Osteoblast (primary cell): ENCODE results near the gene SLC6A6. TPM values are rescaled to one million over a fixed set of nuclear protein-coding genes. Genes with fewer than 3 reads are reported as not detected.
"Not testable (repeated sequence)": the region's sequence is repeated elsewhere in the genome, so short reads cannot be mapped to it uniquely, and the experiment has no call there.

Source experiments
- DNase-seq: peaks from one replicate; pipeline ENCODE4 v3.0.0; 2011; ENCODE audit warnings: low spot score, mixed read lengths; ENCODE audit not compliant: insufficient read length; ENCODE audit errors: missing footprints
- H2AFZ ChIP-seq: 2 replicates; pipeline ENCODE4 v1.6.0; 2011; ENCODE audit warnings: mild to moderate bottlenecking, low read length
- H3K27ac ChIP-seq: 2 replicates; pipeline ENCODE4 v1.5.1; 2011; ENCODE audit warnings: mild to moderate bottlenecking, low read depth, low read length, moderate library complexity
- H3K27me3 ChIP-seq: 2 replicates; pipeline ENCODE4 v1.6.0; 2012; ENCODE audit warnings: mild to moderate bottlenecking, control low read depth, inconsistent platforms, low read length, moderate library complexity; ENCODE audit not compliant: insufficient read depth
- H3K36me3 ChIP-seq: 2 replicates; pipeline ENCODE4 v1.5.1; 2011; ENCODE audit warnings: mild to moderate bottlenecking, low read length, control low read depth, moderate library complexity; ENCODE audit not compliant: insufficient read depth
- H3K4me1 ChIP-seq: 2 replicates; pipeline ENCODE4 v1.5.1; 2011; ENCODE audit warnings: mild to moderate bottlenecking, low read length, control low read depth, moderate library complexity; ENCODE audit not compliant: insufficient read depth
- H3K4me2 ChIP-seq: 2 replicates; pipeline ENCODE4 v1.6.0; 2011; ENCODE audit warnings: mild to moderate bottlenecking, low read length; ENCODE audit not compliant: insufficient read depth
- H3K4me3 ChIP-seq: fragments of 200-600 bp; sonication (generic); 3 replicates; pipeline ENCODE4 v1.5.1; 2012; ENCODE audit warnings: mild to moderate bottlenecking, low read length, inconsistent platforms; ENCODE audit not compliant: insufficient read depth
- H3K79me2 ChIP-seq: 2 replicates; pipeline ENCODE4 v1.6.0; 2012; ENCODE audit warnings: mild to moderate bottlenecking, low read length, control low read depth, inconsistent platforms; ENCODE audit not compliant: insufficient read depth
- H3K9me3 ChIP-seq: 2 replicates; pipeline ENCODE4 v1.5.1; 2011; ENCODE audit warnings: low read depth, low read length, control low read depth
- H4K20me1 ChIP-seq: 2 replicates; pipeline ENCODE4 v1.6.0; 2012; ENCODE audit warnings: mild to moderate bottlenecking, low read length, control low read depth; ENCODE audit not compliant: insufficient read depth
- CTCF ChIP-seq: IDR thresholded peaks from 2 replicates; pipeline ENCODE4 v1.5.1; 2011; ENCODE audit warnings: mild to moderate bottlenecking, low read depth, low read length, moderate library complexity; ENCODE audit errors: extremely low read depth
- total RNA-seq: library from RNA; depleted of rRNA; stranded (reverse); fragments of >200 nt; gene quantifications from 2 replicates; pipeline ENCODE4 v1.2.3, GENCODE V29; 2012

The SLC6A6 gene
- total RNA-seq, 1 donor: 86.5 TPM

GRCh38 chr3:14512281-14512941, 110.0 kb downstream of the SLC6A6 start:
- peak; percentile 50 for DNase-seq
- H4K20me1 ChIP-seq: no peaks in the 10 kb centered on the region
- H3K4me1 ChIP-seq: no peaks in the 10 kb centered on the region
- no peaks in the 10 kb centered on the region for H3K27me3 ChIP-seq
- H2AFZ ChIP-seq: no peak overlapping the region
- TF ChIP-seq CTCF: no peak
- no peaks in the 10 kb centered on the region for H3K36me3 ChIP-seq
- no peak overlapping the region for H3K27ac ChIP-seq
- H3K4me3 ChIP-seq: no peak overlapping the region
- H3K79me2 ChIP-seq: no peaks in the 10 kb centered on the region
- no peaks in the 10 kb centered on the region for H3K9me3 ChIP-seq
- no peak overlapping the region for H3K4me2 ChIP-seq

- H3K9me3 ChIP-seq: no peaks in the 10 kb centered on the region
- H4K20me1 ChIP-seq: no peaks in the 10 kb centered on the region
- H3K36me3 ChIP-seq: no peaks in the 10 kb centered on the region
- no peaks in the 10 kb centered on the region for H3K27me3 ChIP-seq
- no peaks in the 10 kb centered on the region for H3K4me1 ChIP-seq
- H3K27ac ChIP-seq: no peak overlapping the region
- H3K4me2 ChIP-seq: no peak overlapping the region
- peak; percentile 49 for DNase-seq
- H3K4me3 ChIP-seq: no peak overlapping the region
- H3K79me2 ChIP-seq: no peaks in the 10 kb centered on the region
- no peak overlapping the region for H2AFZ ChIP-seq
- no peak for TF ChIP-seq CTCF
Measured at GRCh38 chr3:14512942-14513327, 110.5 kb downstream of the SLC6A6 start.

- H3K4me3 ChIP-seq: no peak overlapping the region
- H4K20me1 ChIP-seq: no peaks in the 10 kb centered on the region
- no peak for TF ChIP-seq CTCF
- H3K79me2 ChIP-seq: no peaks in the 10 kb centered on the region
- H3K9me3 ChIP-seq: no peaks in the 10 kb centered on the region
- no peak overlapping the region for H3K27ac ChIP-seq
- no peak overlapping the region for H3K4me2 ChIP-seq
- peak; percentile 77 for DNase-seq
- no peaks in the 10 kb centered on the region for H3K27me3 ChIP-seq
- no peak overlapping the region for H2AFZ ChIP-seq
- H3K36me3 ChIP-seq: no peaks in the 10 kb centered on the region
- H3K4me1 ChIP-seq: no peaks in the 10 kb centered on the region
Measured at GRCh38 chr3:14513566-14514322, 111.3 kb downstream of the SLC6A6 start.

GRCh38 chr3:14514323-14514720, 111.9 kb downstream of the SLC6A6 start:
- H3K79me2 ChIP-seq: no peaks in the 10 kb centered on the region
- H3K27ac ChIP-seq: no peak overlapping the region
- no peak overlapping the region for H3K4me2 ChIP-seq
- H2AFZ ChIP-seq: no peak overlapping the region
- H3K27me3 ChIP-seq: no peaks in the 10 kb centered on the region
- H3K4me1 ChIP-seq: no peaks in the 10 kb centered on the region
- peak; percentile 8 for DNase-seq
- no peak for TF ChIP-seq CTCF
- no peaks in the 10 kb centered on the region for H3K36me3 ChIP-seq
- H4K20me1 ChIP-seq: no peaks in the 10 kb centered on the region
- H3K9me3 ChIP-seq: no peaks in the 10 kb centered on the region
- H3K4me3 ChIP-seq: no peak overlapping the region

GRCh38 chr3:14515526-14515925, 113.1 kb downstream of the SLC6A6 start:
- H3K79me2 ChIP-seq, H4K20me1 ChIP-seq, H3K36me3 ChIP-seq, DNase-seq, H3K27ac ChIP-seq, H3K27me3 ChIP-seq, H3K4me2 ChIP-seq, H3K4me3 ChIP-seq, H2AFZ ChIP-seq, H3K9me3 ChIP-seq, H3K4me1 ChIP-seq: not testable (repeated sequence)
